H1 (cell line): ENCODE data around the gene FAR1. TPM values are rescaled to one million over a fixed set of nuclear protein-coding genes. Genes with fewer than 3 reads are reported as not detected.
"Not testable (repeated sequence)": the region's sequence is repeated elsewhere in the genome, so short reads cannot be mapped to it uniquely, and the experiment has no call there.

Experiments
- CTCF ChIA-PET: fragments of 300-600 bp; sonication (Branson Sonifier 250); formaldehyde crosslinking; loops from one replicate; lab custom pipeline; 2021; ENCODE audit not compliant: partially characterized antibody; lab: Charles Lee
- POLR2A ChIA-PET: fragments of 300-600 bp; sonication (Branson Sonifier 250); formaldehyde crosslinking; loops from one replicate; lab custom pipeline; 2021; ENCODE audit warnings: inconsistent platforms; ENCODE audit not compliant: partially characterized antibody; lab: Charles Lee
- DNase-seq, 2 experiments: peaks; one replicate each; pipeline versions ENCODE4 v3.0.0 to v3.0.0-alpha.2; 2010 to 2022; ENCODE audit warnings: low spot score in 2 of 2, low read depth in 1 of 2, mixed read lengths in 1 of 2
- FAIRE-seq: peaks from 2 replicates; lab custom pipeline; 2011; peaks lifted over from hg19 to GRCh38; lab: Jason Lieb, UNC
- H2AFZ ChIP-seq: 2 replicates; pipeline ENCODE4 v1.8.1; 2012; ENCODE audit warnings: low read length, inconsistent platforms
- H2AK5ac ChIP-seq: 2 replicates; pipeline ENCODE4 v1.6.1; 2013; ENCODE audit warnings: low read depth, low read length
- H2BK120ac ChIP-seq: replicated peaks from 2 replicates; pipeline ENCODE3; 2013; ENCODE audit warnings: low read depth, low read length, inconsistent platforms
- H2BK12ac ChIP-seq: 2 replicates; pipeline ENCODE4 v1.6.1; 2013; ENCODE audit warnings: low read depth, low read length
- H2BK15ac ChIP-seq: 2 replicates; pipeline ENCODE4 v1.6.1; 2013; ENCODE audit warnings: low read length
- H2BK20ac ChIP-seq: 2 replicates; pipeline ENCODE4 v1.6.1; 2013; ENCODE audit warnings: low read length
- H2BK5ac ChIP-seq: 2 replicates; pipeline ENCODE4 v1.6.1; 2013; ENCODE audit warnings: low read depth, low read length
- H3K14ac ChIP-seq: 2 replicates; pipeline ENCODE4 v1.6.1; 2013; ENCODE audit warnings: inconsistent platforms; ENCODE audit not compliant: insufficient read length
- H3K18ac ChIP-seq: 2 replicates; pipeline ENCODE4 v1.6.1; 2013; ENCODE audit warnings: low read length; ENCODE audit errors: extremely low read depth
- H3K23ac ChIP-seq: 2 replicates; pipeline ENCODE4 v1.6.1; 2013; ENCODE audit warnings: inconsistent platforms; ENCODE audit not compliant: insufficient read length
- H3K23me2 ChIP-seq: 2 replicates; pipeline ENCODE4 v1.6.1; 2013; ENCODE audit warnings: low read depth, low read length
- H3K27ac ChIP-seq: 2 replicates; pipeline ENCODE4 v1.6.1; 2011; ENCODE audit warnings: low read depth, low read length, inconsistent platforms
- H3K27me3 ChIP-seq, 4 experiments: replicated peaks in 1 of 4; 1 replicate in 1 of 4; 2 replicates in 3 of 4; pipeline versions ENCODE4 v1.6.1 to v1.8.1; 2011 to 2013; ENCODE audit warnings: low read length in 3 of 4, mild to moderate bottlenecking in 3 of 4, inconsistent platforms in 2 of 4, mixed read lengths in 2 of 4, moderate library complexity in 1 of 4; ENCODE audit not compliant: control insufficient read depth in 3 of 4, insufficient read depth in 3 of 4; ENCODE audit errors: extremely low read depth in 1 of 4
- H3K36me3 ChIP-seq, 4 experiments: 2 replicates each; pipeline versions ENCODE4 v1.6.1 to v1.8.1; 2011 to 2013; ENCODE audit warnings: mild to moderate bottlenecking in 4 of 4, low read length in 3 of 4, moderate library complexity in 2 of 4, control low read depth in 1 of 4, inconsistent platforms in 1 of 4; ENCODE audit not compliant: insufficient read depth in 4 of 4, control insufficient read depth in 2 of 4
- H3K4ac ChIP-seq: replicated peaks from 2 replicates; pipeline ENCODE3; 2013; ENCODE audit warnings: low read length, low read depth, mixed read lengths, inconsistent platforms; ENCODE audit not compliant: insufficient read length
- H3K4me1 ChIP-seq, 4 experiments: replicated peaks in 1 of 4; 1 replicate in 1 of 4; 2 replicates in 3 of 4; pipeline versions ENCODE4 v1.6.1 to v1.8.1; 2011 to 2013; ENCODE audit warnings: low read length in 3 of 4, inconsistent platforms in 2 of 4, mixed read lengths in 1 of 4; ENCODE audit not compliant: insufficient read depth in 4 of 4, control insufficient read depth in 3 of 4
- H3K4me2 ChIP-seq, 2 experiments: 2 replicates each; pipeline versions ENCODE4 v1.6.1 to v1.8.1; 2011 to 2013; ENCODE audit warnings: low read depth in 2 of 2, low read length in 2 of 2, control low read depth in 1 of 2, inconsistent platforms in 1 of 2, mild to moderate bottlenecking in 1 of 2; ENCODE audit not compliant: insufficient read depth in 1 of 2
- H3K4me3 ChIP-seq, 4 experiments: fragments of 200-600, 300-600 bp in 1 of 4; sonication (generic), shearing (Covaris generic), sonication (Bioruptor Twin) in 1 of 4; 2 replicates each; pipeline versions ENCODE4 v1.5.1 to v1.8.1; 2011 to 2016; ENCODE audit warnings: low read length in 4 of 4, low read depth in 3 of 4, control low read depth in 2 of 4, inconsistent platforms in 2 of 4, mild to moderate bottlenecking in 2 of 4, mixed read lengths in 1 of 4, moderate library complexity in 1 of 4; ENCODE audit not compliant: insufficient read depth in 2 of 4; ENCODE audit errors: extremely low read depth in 1 of 4
- H3K56ac ChIP-seq: replicated peaks from 2 replicates; pipeline ENCODE3; 2013; ENCODE audit warnings: low read depth, mild to moderate bottlenecking, mixed read lengths, low read length, inconsistent platforms; ENCODE audit not compliant: insufficient read length
- H3K79me1 ChIP-seq: 2 replicates; pipeline ENCODE4 v1.6.1; 2013; ENCODE audit warnings: low read depth, low read length, control low read depth
- H3K79me2 ChIP-seq, 2 experiments: 2 replicates each; pipeline versions ENCODE4 v1.6.1 to v1.8.1; 2012 to 2013; ENCODE audit warnings: low read length in 2 of 2, mild to moderate bottlenecking in 2 of 2, inconsistent platforms in 1 of 2; ENCODE audit not compliant: insufficient read depth in 2 of 2, control insufficient read depth in 1 of 2
- H3K9ac ChIP-seq, 4 experiments: replicated peaks in 1 of 4; 1 replicate in 1 of 4; 2 replicates in 3 of 4; pipeline versions ENCODE4 v1.6.1 to v1.8.1; 2011 to 2013; ENCODE audit warnings: low read depth in 3 of 4, low read length in 3 of 4, control low read depth in 2 of 4, mild to moderate bottlenecking in 2 of 4, moderate library complexity in 2 of 4, inconsistent platforms in 1 of 4; ENCODE audit errors: extremely low read depth in 1 of 4
- H3K9me3 ChIP-seq, 2 experiments: 2 replicates each; pipeline versions ENCODE4 v1.6.1 to v1.8.1; 2012 to 2013; ENCODE audit warnings: mild to moderate bottlenecking in 2 of 2, moderate library complexity in 2 of 2, control low read depth in 1 of 2, inconsistent platforms in 1 of 2, low read depth in 1 of 2, low read length in 1 of 2, mixed read lengths in 1 of 2; ENCODE audit not compliant: insufficient read depth in 2 of 2
- H4K20me1 ChIP-seq, 2 experiments: replicated peaks in 1 of 2; 2 replicates each; pipeline versions ENCODE3 to v1.8.1; 2011 to 2013; ENCODE audit warnings: inconsistent platforms in 2 of 2, low read length in 2 of 2, mild to moderate bottlenecking in 1 of 2; ENCODE audit not compliant: insufficient read depth in 2 of 2, control insufficient read depth in 1 of 2
- H4K5ac ChIP-seq: 2 replicates; pipeline ENCODE4 v1.6.1; 2013; ENCODE audit warnings: low read length, low read depth, mixed read lengths, inconsistent platforms; ENCODE audit not compliant: insufficient read length
- H4K8ac ChIP-seq: 2 replicates; pipeline ENCODE4 v1.8.0; 2013; ENCODE audit warnings: mild to moderate bottlenecking, moderate library complexity, low read length, inconsistent platforms; ENCODE audit not compliant: insufficient read depth; ENCODE audit errors: extremely low read depth
- H4K91ac ChIP-seq: replicated peaks from 2 replicates; pipeline ENCODE3; 2013; ENCODE audit warnings: low read length, mixed read lengths, inconsistent platforms; ENCODE audit not compliant: insufficient read length
- WGBS, 2 experiments: shearing (Covaris generic) in 1 of 2; methylation state at CpG; one replicate each; pipeline versions ENCODE4 v1.1.6 to v1.1.7; 2013 to 2015; ENCODE audit warnings: low lambda C conversion rate in 2 of 2, mixed read lengths in 2 of 2, inconsistent platforms in 1 of 2, low coverage in 1 of 2, missing lambda C conversion rate in 1 of 2; ENCODE audit not compliant: insufficient replicate concordance in 2 of 2, insufficient coverage in 1 of 2, insufficient read length in 1 of 2; ENCODE audit errors: extremely low coverage in 1 of 2, missing lambda C conversion rate in 1 of 2; 5-methylcytosine and 5-hydroxymethylcytosine counted together
- polyA plus RNA-seq, 7 experiments: library from polyadenylated mRNA; depleted of rRNA in 3 of 7; stranded (reverse) in 5 of 7; unstranded in 2 of 7; fragments of >200 nt in 5 of 7; fragments of 200-250 nt in 2 of 7; gene quantifications; 1 replicate in 5 of 7; 2 replicates in 1 of 7; 4 replicates in 1 of 7; pipeline versions ENCODE4 v1.2.1 to v1.2.3, GENCODE V29; 2011 to 2013; ENCODE audit warnings: missing spikeins in 2 of 7, mixed read lengths in 2 of 7
- total RNA-seq: library from RNA; stranded (reverse); fragmentation: NEBNext Ultra II Directional; extraction: Animal tissue kit (Norgen Biotek cat#: 25700); gene quantifications from 2 replicates; pipeline ENCODE4 v1.2.1, GENCODE V29; 2021

FAR1 gene
- total and polyA plus RNA-seq, 2 of the 8 experiments (the other 6 are each of a cell fraction or from before 2014, with no cell fraction given), result 29.7 to 68.5 TPM

DNA sequence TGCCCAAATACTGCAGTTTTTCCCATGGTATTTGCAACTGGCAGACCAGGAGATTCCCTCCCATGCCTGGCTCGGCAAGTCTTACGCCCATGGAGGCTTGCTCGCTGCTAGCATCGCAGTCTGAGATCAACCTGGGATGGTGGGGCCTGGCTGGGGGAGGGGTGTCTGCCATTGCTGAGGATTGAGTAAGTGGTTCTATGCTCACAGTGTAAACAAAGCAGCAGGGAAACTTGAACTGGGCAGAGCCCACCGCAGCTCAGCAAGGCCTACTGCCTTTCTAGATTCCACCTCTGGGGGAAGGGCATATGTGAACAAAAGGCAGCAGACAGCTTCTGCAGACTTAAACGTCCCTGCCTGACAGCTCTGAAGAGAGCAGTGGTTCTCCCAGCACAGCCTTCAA, 17.0 kb upstream of the FAR1 start:
- H3K27me3 ChIP-seq, CTCF ChIA-PET: not testable (repeated sequence)

More for the DNA sequence above, 17.0 kb upstream of the FAR1 start:
- H3K9me3 ChIP-seq, H2BK20ac ChIP-seq, FAIRE-seq, H2BK5ac ChIP-seq, H3K18ac ChIP-seq, H3K4me3 ChIP-seq, H3K79me2 ChIP-seq, H2BK12ac ChIP-seq, H3K9ac ChIP-seq, H3K14ac ChIP-seq, H2AK5ac ChIP-seq, H3K4ac ChIP-seq, H4K5ac ChIP-seq, H3K56ac ChIP-seq, H3K4me2 ChIP-seq, H3K23ac ChIP-seq, H4K20me1 ChIP-seq, POLR2A ChIA-PET, H3K36me3 ChIP-seq, H3K79me1 ChIP-seq, H3K23me2 ChIP-seq, H3K27ac ChIP-seq, H2BK15ac ChIP-seq, H3K4me1 ChIP-seq, H4K8ac ChIP-seq, H4K91ac ChIP-seq, H2BK120ac ChIP-seq, DNase-seq: not testable (repeated sequence)
- H2AFZ ChIP-seq, result peak overlapping the region; percentile 73; the same call in 1 of the 2 replicates
- 88% methylated on average over 6 of the region's 6 CpGs; no CpG with 5 or more reads in 1 of the 2 experiments for WGBS, 2 experiments
